ENCODE data around the gene CSTA. TPM values are rescaled to one million over a fixed set of nuclear protein-coding genes. Genes with fewer than 3 reads are reported as not detected.
"Not testable (repeated sequence)": the region's sequence is repeated elsewhere in the genome, so short reads cannot be mapped to it uniquely, and the experiment has no call there.

The CSTA gene
- polyA plus RNA-seq, 1 experiment = 1.0 TPM

GRCh38 chr3:122357828-122358702 lies 33.0 kb downstream of the CSTA start:
- H3K9me3 ChIP-seq (ENCODE audit: control insufficient read depth, insufficient read depth, low read length) = no peaks in the 10 kb centered on the region
- POLR2A ChIA-PET = interaction anchor here (0.6 kb wide), 1 partner anchor 62 kb away, joined by 3 read pairs; no protein-coding TSS in a partner anchor

DNA sequence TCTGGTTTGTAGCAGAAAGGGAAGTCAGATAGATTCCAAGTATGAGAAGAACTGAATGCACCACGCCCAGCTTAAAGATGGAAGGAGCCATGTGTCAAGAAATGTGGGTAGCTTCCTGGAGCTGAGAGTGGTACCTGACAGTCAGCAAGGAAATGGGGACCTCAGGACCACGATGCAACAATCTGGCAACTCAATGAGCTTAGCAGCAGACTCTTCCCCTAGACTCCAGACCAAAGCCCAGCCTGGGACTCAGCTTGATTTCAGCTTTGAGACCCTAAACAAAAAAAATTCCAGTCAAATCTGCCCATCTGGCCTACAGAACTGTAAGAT lies 33.6 kb downstream of the CSTA start:
- TF ChIP-seq CTCF (IDR thresholded peaks at IDR 0.05; ENCODE audit: low read depth, low read length) = no peak
- Histone ChIP-seq H3K9me3 (ENCODE audit: control insufficient read depth, insufficient read depth, low read length) (no peaks in the 10 kb centered on the region), H3K27ac (ENCODE audit: low read depth, low read length) (no peak overlapping the region), H3K4me3 (ENCODE audit: low read depth, low read length) (no peak overlapping the region), H3K27me3 (ENCODE audit: control insufficient read depth, insufficient read depth, low read length) (no peaks in the 10 kb centered on the region)
- DNase-seq (ENCODE audit: low read depth, low spot score) = no peak
- CTCF ChIA-PET = interaction anchor here (0.9 kb wide), 1 partner anchor 34 kb away, joined by 3 read pairs; no protein-coding TSS in a partner anchor
- POLR2A ChIA-PET = no interaction called here

More at GRCh38 chr3:122357828-122358702, 33.0 kb downstream of the CSTA start:
- no peak overlapping the region for H3K27ac ChIP-seq (ENCODE audit: low read depth, low read length)
- CTCF ChIA-PET = interaction anchor here (1.1 kb wide), 1 partner anchor 256 kb away, joined by 6 read pairs; no protein-coding TSS in a partner anchor
- H3K4me3 ChIP-seq (ENCODE audit: low read depth, low read length) = no peak overlapping the region
- DNase-seq (ENCODE audit: low read depth, low spot score) = no peak
- H3K27me3 ChIP-seq (ENCODE audit: control insufficient read depth, insufficient read depth, low read length) = no peaks in the 10 kb centered on the region
- TF ChIP-seq CTCF (IDR thresholded peaks at IDR 0.05; ENCODE audit: low read depth, low read length) = no peak

DNA sequence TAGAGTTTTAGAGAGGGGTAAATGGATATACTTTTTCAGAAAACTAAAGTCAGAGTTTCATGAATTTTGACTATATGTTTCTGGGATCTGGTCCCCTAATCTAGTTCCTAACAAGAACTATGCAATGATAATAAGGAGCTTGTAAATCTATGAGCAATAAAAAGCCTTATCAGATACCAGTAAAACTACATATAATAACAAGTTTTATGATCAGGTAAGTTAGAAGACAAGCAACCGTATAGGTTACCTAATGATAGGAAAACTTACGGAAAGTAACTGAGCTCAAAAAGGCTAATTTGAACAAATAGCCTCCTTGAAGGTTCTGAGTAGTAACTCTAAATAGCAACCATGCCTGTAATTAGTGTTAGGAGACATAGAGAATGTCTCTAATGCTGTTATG lies 37.0 kb downstream of the CSTA start:
- Histone ChIP-seq H3K27me3 (ENCODE audit: control insufficient read depth, insufficient read depth, low read length) (no peaks in the 10 kb centered on the region), H3K27ac (ENCODE audit: low read depth, low read length) (no peak overlapping the region), H3K4me3 (ENCODE audit: low read depth, low read length) (no peak overlapping the region), H3K9me3 (ENCODE audit: control insufficient read depth, insufficient read depth, low read length) (no peaks in the 10 kb centered on the region)
- DNase-seq (ENCODE audit: low read depth, low spot score) = no peak
- no peak for TF ChIP-seq CTCF (IDR thresholded peaks at IDR 0.05; ENCODE audit: low read depth, low read length)
- ChIA-PET POLR2A (no interaction called here), CTCF (interaction anchor here (0.6 to 1.2 kb wide), 2 partner anchors 22 to 815 kb away, joined by 3 to 4 read pairs; partner anchors contain the start of gene FAM162A)

DNA sequence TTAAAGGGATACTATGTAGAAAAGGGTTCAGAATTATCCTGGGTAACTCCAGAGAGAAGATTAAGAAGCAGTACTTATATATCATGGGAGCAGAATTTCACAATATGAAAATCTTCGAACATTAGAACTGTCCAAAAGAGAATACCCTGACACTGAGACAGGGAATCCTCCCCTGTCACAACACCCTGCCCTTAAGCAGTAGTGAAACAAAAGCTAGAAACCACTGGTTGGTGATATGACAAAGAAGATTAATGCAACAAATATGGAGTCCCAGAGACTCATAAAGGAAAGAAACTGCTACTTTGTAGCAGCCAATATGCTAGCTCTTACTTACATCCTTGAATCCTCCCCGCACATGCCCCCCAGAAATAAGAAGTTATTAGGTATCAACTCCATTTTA lies 39.4 kb downstream of the CSTA start:
- ChIA-PET CTCF (interaction anchor here (0.7 to 1.0 kb wide), 2 partner anchors 20 to 263 kb away, joined by 3 to 4 read pairs; partner anchors contain the start of gene FAM162A), POLR2A (no interaction called here)
- H3K4me3 ChIP-seq (ENCODE audit: low read depth, low read length) = no peak overlapping the region
- DNase-seq (ENCODE audit: low read depth, low spot score) = no peak
- H3K27me3 ChIP-seq (ENCODE audit: control insufficient read depth, insufficient read depth, low read length) = no peaks in the 10 kb centered on the region
- TF ChIP-seq CTCF (IDR thresholded peaks at IDR 0.05; ENCODE audit: low read depth, low read length) = no peak
- no peak overlapping the region for H3K27ac ChIP-seq (ENCODE audit: low read depth, low read length)
- no peaks in the 10 kb centered on the region for H3K9me3 ChIP-seq (ENCODE audit: control insufficient read depth, insufficient read depth, low read length)

- TF ChIP-seq CTCF (IDR thresholded peaks at IDR 0.05; ENCODE audit: low read depth, low read length) = no peak
- H3K4me3 ChIP-seq (ENCODE audit: low read depth, low read length) = no peak overlapping the region
- POLR2A ChIA-PET = no interaction called here
- no peaks in the 10 kb centered on the region for H3K27me3 ChIP-seq (ENCODE audit: control insufficient read depth, insufficient read depth, low read length)
- H3K9me3 ChIP-seq (ENCODE audit: control insufficient read depth, insufficient read depth, low read length) = no peaks in the 10 kb centered on the region
- no peak for DNase-seq (ENCODE audit: low read depth, low spot score)
- H3K27ac ChIP-seq (ENCODE audit: low read depth, low read length) = no peak overlapping the region
- CTCF ChIA-PET = interaction anchor here (0.7 kb wide), 1 partner anchor 264 kb away, joined by 4 read pairs; no protein-coding TSS in a partner anchor
These were observed 40.0 kb downstream of the CSTA start for GRCh38 chr3:122365073-122365472.

DNA sequence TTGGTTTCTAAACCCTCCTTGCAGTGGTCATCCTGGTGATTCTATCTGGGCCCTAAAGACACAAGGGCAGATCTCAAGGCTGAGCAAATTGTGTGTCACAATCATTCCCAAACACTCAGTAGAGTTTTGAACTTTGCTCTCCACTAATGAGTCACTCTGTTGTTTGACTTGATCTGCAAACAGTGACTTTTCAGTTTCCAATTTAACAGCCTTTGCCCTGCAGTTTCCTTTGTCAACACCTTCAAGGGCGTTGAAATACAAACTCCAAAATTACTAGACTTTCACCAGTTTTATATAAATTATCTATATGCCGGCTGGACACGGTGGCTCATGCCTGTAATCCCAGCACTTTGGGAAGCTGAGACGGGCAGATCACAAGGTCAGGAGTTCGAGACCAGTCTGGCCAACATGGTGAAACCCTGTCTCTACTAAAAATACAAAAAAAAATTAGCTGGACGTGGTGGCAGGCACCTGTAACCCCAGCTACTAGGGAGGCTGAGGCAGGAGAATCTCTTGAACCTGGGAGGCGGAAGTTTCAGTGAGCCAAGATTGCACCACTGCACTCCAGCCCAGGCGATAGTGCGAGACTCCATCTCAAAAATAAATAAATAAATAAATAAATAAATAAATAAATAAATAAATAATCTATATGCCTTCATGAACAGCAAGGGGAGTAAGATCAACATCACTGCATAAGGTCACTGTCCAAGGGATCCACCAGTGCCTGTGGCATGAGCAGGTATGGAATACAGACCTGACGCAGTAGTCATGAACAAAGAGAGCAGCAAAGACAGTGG lies 40.7 kb downstream of the CSTA start:
- not testable (repeated sequence) for H3K4me3 ChIP-seq (ENCODE audit: low read depth, low read length); H3K27ac ChIP-seq (ENCODE audit: low read depth, low read length); H3K27me3 ChIP-seq (ENCODE audit: control insufficient read depth, insufficient read depth, low read length); DNase-seq (ENCODE audit: low read depth, low spot score); H3K9me3 ChIP-seq (ENCODE audit: control insufficient read depth, insufficient read depth, low read length)
- POLR2A ChIA-PET = interaction anchor here (0.6 kb wide), 1 partner anchor 719 kb away, joined by 4 read pairs; no protein-coding TSS in a partner anchor
- CTCF ChIA-PET = interaction anchor here (1.0 kb wide), 1 partner anchor 18 kb away, joined by 3 read pairs; the partner anchor contains the start of gene FAM162A

Data from AG04450 (cell line).